H1 (cell line): Measurements from ENCODE around the gene RARB. TPM values are rescaled to one million over a fixed set of nuclear protein-coding genes. Genes with fewer than 3 reads are reported as not detected.

Source experiments
- EP300 ChIP-seq, 2 experiments: IDR thresholded peaks; 1 replicate in 1 of 2; 2 replicates in 1 of 2; pipeline ENCODE4 v1.6.1; 2011 to 2012; ENCODE audit warnings: low read depth in 2 of 2, low read length in 2 of 2, mild to moderate bottlenecking in 2 of 2, borderline replicate concordance in 1 of 2, inconsistent platforms in 1 of 2, moderate library complexity in 1 of 2
- polyA plus RNA-seq, 7 experiments: library from polyadenylated mRNA; depleted of rRNA in 3 of 7; stranded (reverse) in 5 of 7; unstranded in 2 of 7; fragments of >200 nt in 5 of 7; fragments of 200-250 nt in 2 of 7; gene quantifications; 1 replicate in 5 of 7; 2 replicates in 1 of 7; 4 replicates in 1 of 7; pipeline versions ENCODE4 v1.2.1 to v1.2.3, GENCODE V29; 2011 to 2013; ENCODE audit warnings: missing spikeins in 2 of 7, mixed read lengths in 2 of 7
- total RNA-seq: library from RNA; stranded (reverse); fragmentation: NEBNext Ultra II Directional; extraction: Animal tissue kit (Norgen Biotek cat#: 25700); gene quantifications from 2 replicates; pipeline ENCODE4 v1.2.1, GENCODE V29; 2021

Gene RARB
- total and polyA plus RNA-seq, 2 of the 8 experiments (the other 6 are each of a cell fraction or from before 2014, with no cell fraction given), result 0.15 to 0.22 TPM

DNA sequence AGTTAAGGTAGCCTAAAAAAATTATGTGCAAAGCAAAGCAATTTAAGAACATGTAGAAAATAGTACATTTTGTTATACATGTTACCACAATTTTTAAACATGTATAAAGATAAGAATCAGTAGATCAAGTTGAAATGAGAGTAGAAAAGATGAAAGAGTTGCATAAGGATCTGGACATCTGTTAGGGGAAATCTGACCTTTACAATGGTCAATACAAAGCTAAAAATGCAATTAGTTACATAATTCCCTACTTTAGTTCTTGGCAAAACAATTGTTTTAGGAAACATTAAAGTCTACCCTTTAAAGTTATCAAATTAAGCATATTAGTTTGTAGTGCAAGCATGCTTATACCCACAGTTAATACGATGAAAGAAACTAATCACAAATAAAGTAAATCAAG is 203.9 kb downstream of the RARB start (continued):
- TF ChIP-seq EP300 (IDR thresholded peaks at IDR 0.05; ENCODE audit: borderline replicate concordance in 1 of 2, low read depth in 2 of 2, low read length in 2 of 2), result no peak
